OCI-LY3 (cell line): ENCODE results near the gene CEACAM18.

ENCODE experiments used
- H2AFZ ChIP-seq: fragments of 200-600, 300-600 bp; shearing (Covaris generic); 2 replicates; pipeline ENCODE4 v1.6.0; 2014; ENCODE audit warnings: antibody characterized with exemption, low read depth, low read length
- H3K27ac ChIP-seq: fragments of 200-600, 300-600 bp; sonication (generic); 2 replicates; pipeline ENCODE4 v1.5.1; 2014; ENCODE audit warnings: mild to moderate bottlenecking, low read length, moderate library complexity, mixed read lengths
- H3K27me3 ChIP-seq: fragments of 200-600, 300-600 bp; sonication (generic); 2 replicates; pipeline ENCODE4 v1.6.1; 2014; ENCODE audit warnings: low read depth, low read length, mixed read lengths
- H3K36me3 ChIP-seq: fragments of 200-600, 300-600 bp; sonication (generic); replicated peaks from 2 replicates; pipeline ENCODE3; 2014; ENCODE audit warnings: low read depth, low read length, mixed read lengths
- H3K4me1 ChIP-seq: fragments of 300-600, 200-600 bp; sonication (generic); 2 replicates; pipeline ENCODE4 v1.6.1; 2014; ENCODE audit warnings: low read length, mixed read lengths
- H3K4me2 ChIP-seq: fragments of 200-600, 300-600 bp; sonication (generic); 2 replicates; pipeline ENCODE4 v1.6.1; 2014; ENCODE audit warnings: low read length, mixed read lengths
- H3K4me3 ChIP-seq: fragments of 300-600, 200-600 bp; sonication (generic); 2 replicates; pipeline ENCODE4 v1.5.1; 2014; ENCODE audit warnings: antibody characterized with exemption, mild to moderate bottlenecking, low read length, moderate library complexity
- H3K79me2 ChIP-seq: fragments of 300-600, 200-600 bp; shearing (Covaris generic); 2 replicates; pipeline ENCODE4 v1.6.1; 2014; ENCODE audit warnings: mild to moderate bottlenecking, low read length, mixed read lengths
- H3K9ac ChIP-seq: fragments of 300-600, 200-600 bp; shearing (Covaris generic); 2 replicates; pipeline ENCODE4 v1.6.0; 2014; ENCODE audit warnings: mild to moderate bottlenecking, low read length, moderate library complexity
- H3K9me3 ChIP-seq: fragments of 200-600, 300-600 bp; shearing (Covaris generic); 2 replicates; pipeline ENCODE4 v1.6.1; 2014; ENCODE audit warnings: low read length, mixed read lengths; ENCODE audit not compliant: insufficient read depth
- H4K20me1 ChIP-seq: fragments of 200-600, 300-600 bp; sonication (generic); 2 replicates; pipeline ENCODE4 v1.6.1; 2016; ENCODE audit warnings: low read length, mixed read lengths; ENCODE audit not compliant: insufficient read depth
- EZH2phosphoT487 ChIP-seq: fragments of 200-600 bp; shearing (Covaris generic); IDR thresholded peaks from 2 replicates; pipeline ENCODE4 v1.6.1; 2018; ENCODE audit warnings: antibody characterized with exemption, mixed run types, low read depth
- TF ChIP-seq, protein P1 (sequence below): fragments of 200-600, 300-600 bp; sonication (generic); IDR thresholded peaks from 2 replicates; pipeline ENCODE4 v1.5.1; 2014; ENCODE audit warnings: antibody characterized with exemption, low read length, low read depth

The CEACAM18 gene

DNA sequence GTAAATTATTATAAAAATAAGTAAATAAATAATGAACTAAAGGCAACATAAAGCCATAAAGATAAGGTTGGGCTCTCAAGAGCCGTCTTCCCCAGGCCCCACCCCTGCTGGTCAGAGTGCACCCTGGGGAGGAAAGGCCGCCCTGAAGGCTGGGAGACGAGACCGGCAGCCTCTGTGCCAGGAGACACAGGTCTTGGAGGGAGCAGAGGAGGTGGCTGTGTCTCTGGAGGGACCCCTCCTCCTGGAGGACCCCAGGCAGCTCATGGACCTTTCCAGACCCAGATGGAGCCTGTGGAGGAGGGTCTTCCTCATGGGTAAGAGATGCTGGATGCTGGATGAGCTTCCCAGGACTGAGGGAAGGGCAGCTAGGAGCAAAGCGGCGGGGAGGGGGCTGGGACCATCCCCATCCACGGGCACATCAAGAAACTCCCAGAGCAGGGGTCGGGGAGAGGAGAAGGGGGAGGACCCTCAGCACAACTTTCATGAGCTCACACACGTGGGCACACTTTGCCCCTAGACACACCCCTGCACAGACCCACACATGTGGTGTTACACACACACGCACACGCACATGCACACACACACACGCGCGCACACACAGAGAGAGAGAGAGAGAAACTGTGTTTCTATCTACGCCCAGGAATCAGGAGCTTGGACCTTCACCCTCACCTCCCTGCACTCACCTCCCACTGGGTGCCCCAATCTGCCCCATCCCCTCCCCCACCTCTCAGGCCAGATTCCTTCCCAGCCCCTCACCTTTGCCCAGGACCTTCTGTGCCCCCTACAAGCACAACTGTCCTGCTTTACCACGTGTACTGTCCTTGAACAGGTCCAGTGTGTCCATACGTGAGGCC, at the start of gene CEACAM18:
Gene CEACAM18, plus strand, starts transcription at position 159 of the 854 bp plus-strand sequence.
- H3K9ac ChIP-seq = no peak within 1 kb of the TSS
- H3K27ac ChIP-seq = no peak within 1 kb of the TSS
- peaks cover 35% of the 10 kb centered on the region for H3K27me3 ChIP-seq
- no peaks in the 10 kb centered on the region for H3K79me2 ChIP-seq
- H3K4me2 ChIP-seq = no peak within 1 kb of the TSS
- no peak for TF ChIP-seq EZH2phosphoT487
- TF ChIP-seq, protein P1, sequence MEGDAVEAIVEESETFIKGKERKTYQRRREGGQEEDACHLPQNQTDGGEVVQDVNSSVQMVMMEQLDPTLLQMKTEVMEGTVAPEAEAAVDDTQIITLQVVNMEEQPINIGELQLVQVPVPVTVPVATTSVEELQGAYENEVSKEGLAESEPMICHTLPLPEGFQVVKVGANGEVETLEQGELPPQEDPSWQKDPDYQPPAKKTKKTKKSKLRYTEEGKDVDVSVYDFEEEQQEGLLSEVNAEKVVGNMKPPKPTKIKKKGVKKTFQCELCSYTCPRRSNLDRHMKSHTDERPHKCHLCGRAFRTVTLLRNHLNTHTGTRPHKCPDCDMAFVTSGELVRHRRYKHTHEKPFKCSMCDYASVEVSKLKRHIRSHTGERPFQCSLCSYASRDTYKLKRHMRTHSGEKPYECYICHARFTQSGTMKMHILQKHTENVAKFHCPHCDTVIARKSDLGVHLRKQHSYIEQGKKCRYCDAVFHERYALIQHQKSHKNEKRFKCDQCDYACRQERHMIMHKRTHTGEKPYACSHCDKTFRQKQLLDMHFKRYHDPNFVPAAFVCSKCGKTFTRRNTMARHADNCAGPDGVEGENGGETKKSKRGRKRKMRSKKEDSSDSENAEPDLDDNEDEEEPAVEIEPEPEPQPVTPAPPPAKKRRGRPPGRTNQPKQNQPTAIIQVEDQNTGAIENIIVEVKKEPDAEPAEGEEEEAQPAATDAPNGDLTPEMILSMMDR = no peak
- 0 out of 2 replicates have a peak, but pooled peaks cover 4% of the 10 kb centered on the region for H3K9me3 ChIP-seq
- no peaks in the 10 kb centered on the region for H4K20me1 ChIP-seq
- peaks cover 7% of the 10 kb centered on the region for H3K4me1 ChIP-seq
- no peak within 1 kb of the TSS for H3K4me3 ChIP-seq
- no peaks in the 10 kb centered on the region for H3K36me3 ChIP-seq
- H2AFZ ChIP-seq = no peak within 1 kb of the TSS

DNA sequence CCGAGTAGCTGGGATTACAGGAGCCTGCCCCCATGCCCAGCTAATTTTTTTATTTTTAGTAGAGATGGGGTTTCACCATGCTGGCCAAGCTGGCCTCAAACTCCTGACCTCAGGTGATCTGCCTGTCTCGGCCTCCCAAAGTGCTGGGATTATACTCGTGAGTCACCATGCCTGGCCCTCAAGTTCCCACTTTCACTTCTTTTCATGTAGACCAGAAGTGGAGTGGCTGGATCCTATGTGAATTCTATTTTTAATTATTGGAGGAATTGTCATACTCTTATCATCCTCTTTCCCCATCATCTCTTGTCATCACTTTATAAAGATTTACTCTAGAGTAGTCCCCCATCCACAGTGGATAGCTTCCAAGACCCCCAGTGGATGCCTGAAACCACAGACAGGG, 48.1 kb upstream of the CEACAM18 start:
- no peak overlapping the region for H3K9ac ChIP-seq
- H3K27me3 ChIP-seq = peaks cover 62% of the 10 kb centered on the region
- no peaks in the 10 kb centered on the region for H3K36me3 ChIP-seq
- H3K79me2 ChIP-seq = no peaks in the 10 kb centered on the region
- TF ChIP-seq, protein P1 = no peak
- no peak for TF ChIP-seq EZH2phosphoT487
- no peaks in the 10 kb centered on the region for H3K4me1 ChIP-seq
- H3K4me2 ChIP-seq = no peak overlapping the region
- no peaks in the 10 kb centered on the region for H4K20me1 ChIP-seq
- H2AFZ ChIP-seq = no peak overlapping the region
- H3K9me3 ChIP-seq = no peaks in the 10 kb centered on the region
- H3K27ac ChIP-seq = no peak overlapping the region
- H3K4me3 ChIP-seq = no peak overlapping the region

DNA sequence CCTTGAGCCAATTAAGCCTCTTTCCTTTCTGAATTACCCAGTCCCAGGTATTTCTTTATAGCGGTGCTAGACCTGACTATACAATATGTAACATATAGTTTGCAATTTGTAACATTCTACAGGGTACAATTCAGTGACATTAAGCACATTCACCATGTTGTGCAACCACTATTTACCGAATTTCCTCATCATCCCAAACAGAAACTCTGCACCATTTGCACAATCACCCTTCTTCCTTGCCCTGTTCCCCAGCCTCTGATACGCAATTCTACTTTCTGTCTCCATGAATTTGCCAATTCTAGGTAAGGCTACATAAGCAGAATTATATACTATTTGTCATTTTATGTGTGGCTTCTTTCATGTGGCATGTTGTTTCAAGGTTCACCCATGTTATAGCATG, 47.2 kb upstream of the CEACAM18 start:
- no peaks in the 10 kb centered on the region for H3K4me1 ChIP-seq
- TF ChIP-seq, protein P1 = no peak
- no peak for TF ChIP-seq EZH2phosphoT487
- no peak overlapping the region for H3K9ac ChIP-seq
- no peaks in the 10 kb centered on the region for H3K9me3 ChIP-seq
- H3K27me3 ChIP-seq = peaks cover 65% of the 10 kb centered on the region
- H2AFZ ChIP-seq = no peak overlapping the region
- no peaks in the 10 kb centered on the region for H4K20me1 ChIP-seq
- no peaks in the 10 kb centered on the region for H3K36me3 ChIP-seq
- no peak overlapping the region for H3K27ac ChIP-seq
- no peaks in the 10 kb centered on the region for H3K79me2 ChIP-seq
- H3K4me2 ChIP-seq = no peak overlapping the region
- H3K4me3 ChIP-seq = no peak overlapping the region

DNA sequence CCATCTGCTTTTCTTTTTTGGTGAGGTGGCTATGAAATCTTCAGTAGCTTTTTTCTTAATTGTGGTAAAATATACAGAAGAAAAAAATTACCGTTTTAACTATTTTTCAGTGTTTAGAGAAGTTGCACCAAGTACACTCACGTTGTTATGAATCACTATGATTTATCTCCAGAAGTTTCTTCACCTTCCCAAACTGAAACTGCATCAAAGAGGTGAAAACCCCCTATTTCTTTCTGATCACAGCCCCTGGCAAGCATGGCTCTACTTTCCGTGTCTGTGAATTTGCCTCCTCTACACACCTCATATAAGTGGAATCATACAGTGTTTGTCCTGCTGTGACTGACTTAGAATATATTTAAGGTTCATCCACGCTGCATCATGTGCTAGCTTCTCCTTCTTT, 45.3 kb upstream of the CEACAM18 start:
- no peak for TF ChIP-seq EZH2phosphoT487
- TF ChIP-seq, protein P1 = no peak
- H3K4me1 ChIP-seq = peaks cover under 1% of the 10 kb centered on the region; the same call in 1 of the 2 replicates
- H2AFZ ChIP-seq = no peak overlapping the region
- no peaks in the 10 kb centered on the region for H4K20me1 ChIP-seq
- no peaks in the 10 kb centered on the region for H3K79me2 ChIP-seq
- H3K4me2 ChIP-seq = no peak overlapping the region
- no peak overlapping the region for H3K4me3 ChIP-seq
- H3K36me3 ChIP-seq = no peaks in the 10 kb centered on the region
- H3K27ac ChIP-seq = no peak overlapping the region
- peaks cover 66% of the 10 kb centered on the region; the same call in 1 of the 2 replicates for H3K27me3 ChIP-seq
- H3K9me3 ChIP-seq = no peaks in the 10 kb centered on the region
- no peak overlapping the region for H3K9ac ChIP-seq
